IPS-18c (cell line): ENCODE measurements around the gene DDIT4.
"Not testable (repeated sequence)": the region's sequence is repeated elsewhere in the genome, so short reads cannot be mapped to it uniquely, and the experiment has no call there.

Source experiments
- H3K4me3 ChIP-seq: 2 replicates; pipeline ENCODE4 v1.7.0; 2013; ENCODE audit warnings: low read depth, mild to moderate bottlenecking, low read length, moderate library complexity; ENCODE audit not compliant: insufficient read depth
- H3K9me3 ChIP-seq: one replicate; pipeline ENCODE4 v1.6.1; 2013; ENCODE audit warnings: mild to moderate bottlenecking, low read length, moderate library complexity; ENCODE audit not compliant: control insufficient read depth, insufficient read depth

DDIT4 gene

GRCh38 chr10:72260976-72261783 lies 12.5 kb upstream of the DDIT4 start:
- Histone ChIP-seq H3K9me3 (no peaks in the 10 kb centered on the region), H3K4me3 (peak overlapping the region; percentile 25)

GRCh38 chr10:72261784-72262404 lies 11.8 kb upstream of the DDIT4 start:
- Histone ChIP-seq H3K9me3 (no peaks in the 10 kb centered on the region), H3K4me3 (no peak overlapping the region)

- no peaks in the 10 kb centered on the region for H3K9me3 ChIP-seq
Observed at GRCh38 chr10:72263613-72264241, 10.0 kb upstream of the DDIT4 start.

GRCh38 chr10:72264536-72264935 lies 9.2 kb upstream of the DDIT4 start:
- H3K9me3 ChIP-seq, result no peaks in the 10 kb centered on the region
- H3K4me3 ChIP-seq, result no peak overlapping the region

More at GRCh38 chr10:72263613-72264241, 10.0 kb upstream of the DDIT4 start:
- no peak overlapping the region for H3K4me3 ChIP-seq

- H3K9me3 ChIP-seq, result no peaks in the 10 kb centered on the region
- H3K4me3 ChIP-seq, result no peak overlapping the region
Observed at GRCh38 chr10:72265508-72265907, 8.2 kb upstream of the DDIT4 start.

- Histone ChIP-seq H3K4me3 (no peak overlapping the region), H3K9me3 (no peaks in the 10 kb centered on the region)
Observed at GRCh38 chr10:72265990-72266865, 7.5 kb upstream of the DDIT4 start.

GRCh38 chr10:72267381-72267780 lies 6.3 kb upstream of the DDIT4 start:
- H3K9me3 ChIP-seq, result no peaks in the 10 kb centered on the region
- no peak overlapping the region for H3K4me3 ChIP-seq

- Histone ChIP-seq H3K9me3 (no peaks in the 10 kb centered on the region), H3K4me3 (no peak overlapping the region)
Observed at GRCh38 chr10:72267819-72268399, 5.8 kb upstream of the DDIT4 start.

GRCh38 chr10:72268475-72269200 lies 5.1 kb upstream of the DDIT4 start:
- H3K9me3 ChIP-seq, H3K4me3 ChIP-seq: not testable (repeated sequence)

- H3K4me3 ChIP-seq, result no peak overlapping the region
- H3K9me3 ChIP-seq, result no peaks in the 10 kb centered on the region
Observed at GRCh38 chr10:72270607-72271281, 3.0 kb upstream of the DDIT4 start.

- Histone ChIP-seq H3K4me3 (peak overlapping the region; percentile 97), H3K9me3 (no peaks in the 10 kb centered on the region)
Observed at GRCh38 chr10:72272689-72273409, 875 bp upstream of the DDIT4 start.

- Histone ChIP-seq H3K9me3 (no peaks in the 10 kb centered on the region), H3K4me3 (peak overlapping the region; percentile 97)
Observed at GRCh38 chr10:72274213-72274729, 547 bp downstream of the DDIT4 start.

GRCh38 chr10:72274730-72275350 lies 1.1 kb downstream of the DDIT4 start:
- peak overlapping the region; percentile 97 for H3K4me3 ChIP-seq
- H3K9me3 ChIP-seq, result no peaks in the 10 kb centered on the region

- Histone ChIP-seq H3K9me3 (no peaks in the 10 kb centered on the region), H3K4me3 (peak overlapping the region; percentile 22; the same call in 1 of the 2 replicates)
Observed at GRCh38 chr10:72275351-72276012, 1.8 kb downstream of the DDIT4 start.
